GM12892 (cell line): ENCODE data around the gene CAPN11.

Source experiments
- POLR2AphosphoS5 ChIP-seq: IDR thresholded peaks from 2 replicates; pipeline ENCODE4 v1.6.1; 2011; ENCODE audit warnings: low read depth, low read length, control low read depth
- TAF1 ChIP-seq: IDR thresholded peaks from 2 replicates; pipeline ENCODE4 v1.6.1; 2011; ENCODE audit warnings: low read depth, mild to moderate bottlenecking, control low read depth, low read length, borderline replicate concordance

DNA sequence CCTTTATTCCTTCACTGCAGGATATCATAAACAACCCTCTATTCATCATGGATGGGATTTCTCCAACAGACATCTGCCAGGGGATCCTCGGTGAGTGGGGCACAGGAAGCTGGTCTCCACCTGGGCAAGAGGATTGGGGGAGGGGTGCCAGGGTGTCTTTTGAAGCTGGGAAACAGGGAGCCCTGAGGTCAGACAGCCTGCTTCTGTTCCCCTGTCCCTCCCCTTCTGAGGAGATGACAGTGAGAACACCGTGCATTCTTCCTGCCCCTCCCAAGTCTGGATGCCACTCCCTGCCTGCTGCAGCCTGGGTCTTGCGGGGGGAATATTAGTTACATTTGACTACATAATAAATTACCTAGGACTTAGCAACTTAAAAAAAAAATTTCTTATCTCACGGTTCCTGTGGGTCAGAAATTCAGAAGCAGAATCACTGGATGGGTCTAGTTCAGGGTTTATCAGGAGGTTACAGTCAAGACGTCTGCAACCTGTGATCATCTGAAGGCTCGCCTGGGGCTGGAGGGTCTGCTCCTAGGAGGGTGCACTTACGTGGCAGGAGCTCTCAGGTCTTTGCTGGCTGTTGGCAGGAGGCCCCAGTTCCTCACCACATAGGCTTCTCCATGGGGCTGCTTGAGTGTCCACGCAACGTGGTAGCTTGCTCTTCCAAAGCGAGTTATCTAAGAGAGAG lies 11.4 kb downstream of the CAPN11 start:
- TF ChIP-seq TAF1 (no peak), POLR2AphosphoS5 (no peak)
